CD4-positive, alpha-beta T cell treated with Interleukin-2 at 100 ng/mL for 4 hours (primary cell): ENCODE data around the gene SOX8.
"Not testable (repeated sequence)": the region's sequence is repeated elsewhere in the genome, so short reads cannot be mapped to it uniquely, and the experiment has no call there.

ENCODE experiments used
- DNase-seq: peaks from one replicate; pipeline ENCODE4 v3.0.0-alpha.2; 2020; ENCODE audit warnings: low spot score

Gene SOX8

DNA sequence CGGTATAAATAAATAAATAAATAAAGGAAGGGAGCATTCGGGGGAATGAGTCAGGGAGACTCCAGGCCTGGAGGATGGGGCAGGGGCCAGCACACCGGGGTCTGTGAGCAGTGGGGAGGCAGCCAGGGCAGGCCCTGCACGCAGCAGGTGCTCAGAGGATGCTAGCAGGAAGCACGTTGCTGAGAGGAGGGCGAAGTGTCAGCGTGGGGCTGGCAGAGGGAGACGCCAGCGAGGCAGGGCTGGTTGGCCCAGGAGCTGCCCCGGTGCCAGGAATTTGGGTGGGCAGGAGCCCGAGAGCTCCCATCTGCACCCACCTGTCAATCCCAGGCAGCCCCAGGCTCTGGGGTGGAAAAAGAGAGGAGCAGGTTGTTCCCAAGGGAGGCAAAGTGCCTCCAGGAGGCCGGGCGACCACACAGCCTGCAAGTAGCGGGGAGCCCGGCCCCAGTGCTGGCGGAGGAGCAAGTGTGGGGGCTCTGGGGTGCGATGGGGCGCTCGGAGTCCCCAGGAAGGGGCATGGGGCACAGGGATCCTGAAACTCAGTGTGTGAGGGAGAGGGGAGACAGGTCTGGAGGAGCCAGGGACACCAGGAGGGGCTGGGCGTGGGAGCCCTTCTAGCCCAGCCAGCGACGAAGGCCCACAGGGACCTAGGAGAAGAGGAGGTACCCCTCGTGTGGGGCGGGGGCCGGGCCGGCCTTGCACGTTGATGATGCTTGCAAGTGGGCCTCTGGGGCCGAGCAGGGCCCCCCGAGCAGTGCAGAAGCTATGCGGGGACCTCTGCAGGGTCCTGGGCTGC lies 28.0 kb downstream of the SOX8 start:
- no peak for DNase-seq

DNA sequence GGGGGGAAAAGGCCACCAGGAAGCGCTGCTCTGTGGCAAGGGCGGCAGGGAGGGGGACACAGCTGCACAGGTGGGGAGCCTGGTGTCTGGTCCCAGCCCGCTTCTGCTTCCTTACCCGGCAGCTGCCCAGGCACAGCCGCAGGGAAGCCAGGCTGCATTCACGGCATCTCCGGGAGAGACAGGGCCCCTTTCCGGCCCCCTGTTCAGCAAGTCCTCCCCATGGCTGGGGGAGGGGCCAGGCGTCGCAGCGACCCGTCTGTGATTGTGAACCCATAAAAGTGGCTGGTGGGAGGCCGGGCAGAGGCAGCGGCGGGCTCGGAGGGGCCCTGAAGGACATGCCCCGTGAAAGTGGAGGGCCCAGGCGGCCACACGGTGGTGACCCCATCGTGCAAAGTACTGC lies 28.7 kb downstream of the SOX8 start:
- DNase-seq: no peak

DNA sequence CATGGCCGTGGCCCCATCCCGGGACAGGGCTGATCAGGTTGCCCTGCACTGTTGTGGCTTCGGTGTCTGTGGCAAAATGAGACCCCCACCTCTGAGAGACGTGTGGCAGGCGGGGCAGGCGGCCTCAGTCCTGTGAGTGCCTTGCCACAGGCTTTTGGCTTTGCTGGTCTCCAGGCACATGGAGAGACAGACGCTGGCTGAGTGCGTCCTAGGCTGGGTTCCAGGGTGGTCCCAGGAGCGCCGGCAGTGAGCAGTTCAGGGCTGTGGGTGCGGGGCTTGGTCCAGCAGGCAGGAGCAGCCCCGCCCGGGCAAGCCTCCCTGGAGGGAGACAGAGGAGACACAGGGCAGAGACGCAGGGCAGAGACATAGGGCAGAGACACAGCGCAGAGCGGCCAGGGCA lies 29.2 kb downstream of the SOX8 start:
- DNase-seq: no peak

DNA sequence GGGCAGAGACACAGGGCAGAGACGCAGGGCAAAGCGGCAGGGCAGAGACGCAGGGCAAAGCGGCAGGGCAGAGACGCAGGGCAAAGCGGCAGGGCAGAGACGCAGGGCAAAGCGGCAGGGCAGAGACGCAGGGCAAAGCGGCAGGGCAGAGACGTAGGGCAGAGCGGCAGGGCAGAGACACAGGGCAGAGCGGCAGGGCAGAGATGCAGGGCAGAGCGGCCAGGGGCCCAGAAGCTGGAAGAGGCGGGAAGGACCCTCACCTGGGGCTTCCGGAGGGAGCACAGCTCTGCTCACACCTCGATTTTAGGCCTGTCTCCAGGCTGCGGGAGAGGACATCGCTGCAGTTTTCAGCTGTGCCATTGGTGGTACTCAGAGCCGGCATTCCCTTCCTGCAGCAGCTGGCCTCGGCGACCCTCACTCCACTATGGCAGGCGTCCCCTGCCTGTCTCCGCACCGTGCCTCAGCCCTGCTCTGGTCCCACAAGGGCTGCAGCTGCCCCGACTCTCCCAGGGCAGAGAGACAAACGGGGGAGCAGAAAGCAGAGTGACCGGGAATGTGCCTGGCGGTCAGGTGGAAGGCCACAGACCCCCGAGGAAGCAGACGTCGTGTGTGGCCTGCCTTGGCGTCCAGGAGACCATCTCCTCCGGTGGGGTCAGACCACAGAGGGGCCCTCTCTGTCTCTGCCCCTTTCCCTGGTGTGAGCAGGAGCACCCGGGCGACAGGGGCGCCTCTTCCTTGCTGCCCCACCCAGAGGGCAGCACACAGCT lies 29.9 kb downstream of the SOX8 start:
- DNase-seq: no peak

DNA sequence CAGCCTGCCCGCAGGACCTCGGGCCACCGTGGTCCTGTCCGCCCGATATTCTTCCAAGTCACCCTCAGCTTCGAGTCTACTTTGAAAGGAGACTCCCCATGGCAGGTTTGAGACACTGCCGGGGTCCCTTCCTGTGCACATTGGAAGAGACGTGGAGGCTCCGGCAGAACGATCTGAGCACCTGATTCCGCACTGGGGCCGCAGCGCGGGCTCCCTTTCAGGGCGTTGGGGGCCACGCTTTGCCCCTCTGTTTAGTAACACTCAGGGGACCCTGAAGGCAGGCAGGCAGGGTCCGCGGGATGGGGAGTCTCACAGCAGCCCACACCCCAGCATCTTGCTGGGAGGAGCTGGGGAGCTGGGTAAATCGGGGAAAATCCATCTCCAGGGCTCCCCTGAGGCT lies 30.6 kb downstream of the SOX8 start:
- DNase-seq: no peak

DNA sequence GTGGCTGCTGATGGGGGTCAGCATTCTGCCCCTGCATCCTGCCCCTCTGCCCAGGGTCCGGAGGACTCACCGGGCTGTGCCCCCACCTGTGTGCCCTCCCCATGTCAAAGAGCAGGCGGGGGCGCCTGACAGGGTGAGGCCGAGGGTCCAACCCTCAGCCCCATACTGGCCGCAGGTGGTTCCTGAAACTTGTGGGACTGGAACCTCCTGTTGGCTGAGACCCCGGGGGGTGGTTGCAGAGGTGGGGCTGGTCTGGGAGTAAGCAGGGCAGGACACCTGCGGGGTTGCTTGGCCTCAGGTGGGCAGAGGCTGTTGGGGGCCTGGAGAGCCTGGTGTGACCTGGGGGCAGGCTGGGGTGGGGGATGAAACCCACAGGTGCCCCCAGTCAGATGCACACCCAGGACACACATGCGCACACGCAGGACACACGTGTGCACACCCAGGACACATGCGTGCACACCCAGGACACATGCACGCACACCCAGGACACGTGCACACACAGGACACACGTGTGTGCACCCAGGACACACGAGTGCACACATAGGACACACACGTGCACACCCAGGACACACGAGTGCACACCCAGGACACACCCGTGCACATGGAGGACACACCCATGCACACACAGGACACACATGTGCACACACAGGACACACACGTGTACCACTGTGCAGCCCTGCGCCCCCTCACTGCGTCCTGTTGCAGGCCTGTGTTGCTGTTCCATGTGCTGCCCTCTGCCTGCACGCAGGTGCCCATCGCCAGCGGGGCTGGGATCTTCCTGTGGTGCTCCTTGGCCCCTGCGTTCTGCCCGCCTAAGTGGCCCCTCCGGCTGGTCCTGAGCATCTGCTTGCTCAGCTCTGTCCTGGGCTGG lies 31.4 kb downstream of the SOX8 start:
- no peak for DNase-seq

DNA sequence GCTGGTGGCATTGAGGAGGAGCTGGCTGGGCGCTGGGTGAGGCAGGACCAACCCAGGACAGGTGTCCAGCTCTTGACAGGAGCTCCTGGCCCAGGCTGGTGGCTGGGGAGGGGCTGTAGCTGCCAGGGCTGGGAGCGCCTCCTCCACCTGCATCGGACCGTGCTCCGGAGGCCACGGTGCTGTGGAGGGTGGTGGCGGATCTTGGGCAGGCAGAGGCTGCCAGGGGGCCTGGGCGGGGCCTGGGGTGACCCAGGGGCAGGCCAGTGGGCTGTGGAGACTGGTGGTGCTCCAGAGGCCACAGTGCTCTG lies 32.0 kb downstream of the SOX8 start:
- DNase-seq: no peak

DNA sequence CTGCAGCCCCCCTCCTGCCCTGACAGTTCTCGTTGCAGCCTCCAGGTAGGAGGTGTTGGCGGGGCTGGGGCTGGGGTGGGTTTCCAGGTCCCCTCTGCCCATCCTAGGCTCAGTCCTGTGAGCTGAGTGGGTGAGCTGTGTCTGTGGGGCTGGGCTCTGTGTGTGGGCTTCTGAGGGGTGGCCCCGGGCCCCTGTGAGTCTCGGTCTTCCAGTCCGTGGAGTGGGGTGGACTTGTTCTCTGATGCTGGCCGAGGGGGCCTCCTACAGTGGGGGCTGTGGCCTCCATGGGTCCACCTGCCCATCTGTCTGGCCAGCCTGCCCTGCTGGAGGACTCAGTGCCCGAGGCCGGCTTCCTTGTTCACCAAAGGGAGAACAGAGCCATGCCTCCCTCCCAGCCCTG lies 32.7 kb downstream of the SOX8 start:
- no peak for DNase-seq

DNA sequence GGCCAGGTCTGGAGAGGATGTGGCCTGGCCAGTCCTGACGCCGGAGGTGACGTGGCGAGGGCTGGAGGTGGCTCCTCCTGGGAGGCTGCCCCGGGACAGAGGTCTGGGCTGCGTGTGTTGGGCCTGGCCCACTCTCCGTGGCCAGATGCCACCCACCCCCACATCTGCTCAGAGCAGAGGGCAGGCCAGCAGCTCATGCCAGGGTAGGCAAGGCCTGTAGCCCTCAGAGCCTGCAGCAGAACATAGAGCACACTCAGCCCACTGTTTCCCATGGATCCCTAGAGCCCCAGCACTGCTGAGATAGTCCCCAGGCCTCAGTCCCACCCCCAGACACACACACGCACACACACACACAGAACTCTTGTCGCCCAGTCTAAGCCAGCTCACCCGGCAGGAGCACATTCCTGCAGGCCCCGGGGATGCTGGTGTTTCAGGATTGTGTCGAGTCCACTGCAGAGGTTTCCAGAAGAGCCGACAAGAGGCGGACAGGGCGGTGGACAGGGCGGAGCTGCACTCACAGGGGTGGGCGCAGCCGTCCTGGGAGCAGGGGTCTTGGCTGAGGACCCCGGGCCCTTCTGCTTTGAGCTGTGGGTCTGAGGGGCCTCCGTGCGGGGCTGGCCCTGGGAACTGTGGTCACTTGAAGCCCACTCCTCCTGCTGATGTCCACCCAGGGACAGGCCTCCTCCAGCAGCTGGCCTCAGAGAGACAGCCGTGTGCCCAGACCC lies 33.4 kb downstream of the SOX8 start:
- no peak for DNase-seq

DNA sequence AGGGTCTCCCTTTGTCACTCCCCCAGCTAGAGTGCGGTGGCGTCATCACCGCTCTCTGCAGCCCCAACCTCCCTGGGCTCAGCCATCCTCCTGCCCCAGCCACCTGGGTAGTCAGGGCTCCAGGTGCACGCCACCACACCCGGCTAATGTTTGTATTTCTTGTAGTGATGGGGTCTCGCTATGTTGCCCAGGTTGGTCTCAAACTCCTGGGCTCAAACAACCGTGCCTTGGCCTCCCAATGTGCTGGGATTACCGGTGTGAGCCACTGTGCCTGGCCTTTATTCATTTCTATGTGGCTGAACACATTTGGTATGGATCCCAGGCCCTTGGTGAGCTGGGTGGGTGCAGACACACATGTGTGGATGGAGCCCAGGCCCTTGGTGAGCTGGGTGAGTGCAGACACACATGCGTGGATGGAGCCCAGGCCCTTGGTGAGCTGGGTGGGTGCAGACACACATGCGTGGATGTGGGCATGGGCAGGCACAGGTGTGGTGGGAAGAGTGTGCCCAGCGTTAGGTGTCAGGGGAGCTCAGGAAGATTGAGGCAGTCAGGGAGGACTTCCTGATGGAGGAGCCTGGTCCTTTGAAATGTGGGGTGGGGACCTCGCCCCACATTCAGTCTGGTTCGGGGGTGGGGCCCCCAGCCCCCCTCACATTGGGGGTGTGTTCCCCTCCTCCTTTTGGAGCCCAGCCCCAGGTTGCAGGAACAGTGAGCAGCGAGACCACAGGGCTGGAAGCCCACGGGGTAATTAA lies 37.1 kb downstream of the SOX8 start:
- no peak for DNase-seq

DNA sequence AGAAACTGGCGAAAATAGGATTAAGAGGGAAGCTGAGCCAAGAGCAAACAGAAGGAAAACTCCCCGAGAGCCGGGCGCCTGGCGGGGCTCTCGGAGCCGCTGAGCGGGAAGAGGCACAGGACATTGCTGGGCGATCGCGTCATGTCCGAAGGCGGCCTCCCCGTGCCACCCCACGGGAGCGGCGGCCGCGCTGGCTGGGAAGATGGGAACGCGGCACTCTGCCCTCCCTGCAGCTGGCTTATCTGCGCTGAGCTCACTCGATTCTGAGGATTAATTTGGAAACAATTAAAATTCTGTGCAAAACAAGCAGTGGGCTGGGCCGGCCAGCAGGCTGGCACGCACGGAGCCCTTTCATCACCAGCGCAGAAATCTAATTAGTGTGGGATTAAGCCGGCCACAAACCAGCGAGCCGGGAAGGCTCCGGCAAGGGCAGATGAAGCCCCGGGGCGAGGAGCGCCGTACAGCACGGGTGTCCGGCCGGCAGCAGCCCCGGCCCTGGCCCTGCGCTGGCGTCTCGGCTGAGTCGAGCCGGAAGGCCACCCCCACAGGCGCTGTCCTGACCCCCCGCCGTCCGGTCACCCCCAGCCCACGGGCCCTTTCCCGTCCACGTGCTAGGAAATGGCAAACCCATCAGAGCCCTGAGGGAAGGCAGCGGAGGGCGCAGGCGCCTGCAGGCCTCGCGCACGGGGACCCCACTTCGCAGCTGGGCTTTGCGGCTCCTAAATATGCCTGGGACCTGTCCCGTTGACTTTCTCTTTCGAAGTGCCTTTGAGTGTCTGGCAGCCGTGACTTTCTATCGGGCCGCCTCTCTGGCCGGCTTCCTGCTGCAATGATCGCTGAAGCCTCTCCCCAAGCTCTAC lies 37.9 kb downstream of the SOX8 start:
- DNase-seq: no peak

DNA sequence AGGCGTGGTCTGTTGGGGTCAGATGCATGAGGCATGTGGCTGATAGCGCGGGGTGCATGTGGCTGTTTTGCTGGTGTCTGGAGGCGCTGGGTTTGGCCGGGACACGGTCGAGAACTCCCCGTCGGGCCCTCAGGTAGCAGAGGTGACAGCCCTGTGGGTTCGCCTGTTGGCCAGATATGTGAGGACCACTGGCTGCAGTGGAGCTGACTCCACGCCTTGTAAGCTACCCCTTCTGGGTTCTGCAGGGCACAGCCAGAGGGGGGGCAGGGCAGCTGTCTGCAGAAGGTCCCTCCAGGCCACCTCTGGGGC lies 38.5 kb downstream of the SOX8 start:
- DNase-seq: no peak

DNA sequence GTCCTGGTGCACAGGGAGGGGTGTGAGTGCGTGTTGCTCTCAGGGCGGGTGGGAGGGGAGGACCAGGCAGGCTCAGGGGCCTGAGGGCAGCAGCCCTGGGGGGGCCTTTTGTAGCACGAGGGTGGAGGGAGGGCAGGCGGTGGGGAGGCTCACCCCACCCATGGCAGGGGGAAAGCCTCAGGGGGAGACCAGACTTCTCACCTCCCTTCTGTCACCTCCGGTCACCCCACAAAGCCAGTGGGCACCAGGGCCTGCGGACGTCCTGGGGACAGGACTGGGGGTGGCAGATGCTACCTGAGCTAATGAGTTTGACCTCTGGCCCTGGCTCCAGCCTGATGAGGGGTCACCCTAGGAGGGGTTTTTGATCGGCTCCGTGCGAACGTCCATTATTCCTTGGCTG lies 39.0 kb downstream of the SOX8 start:
- DNase-seq: no peak

DNA sequence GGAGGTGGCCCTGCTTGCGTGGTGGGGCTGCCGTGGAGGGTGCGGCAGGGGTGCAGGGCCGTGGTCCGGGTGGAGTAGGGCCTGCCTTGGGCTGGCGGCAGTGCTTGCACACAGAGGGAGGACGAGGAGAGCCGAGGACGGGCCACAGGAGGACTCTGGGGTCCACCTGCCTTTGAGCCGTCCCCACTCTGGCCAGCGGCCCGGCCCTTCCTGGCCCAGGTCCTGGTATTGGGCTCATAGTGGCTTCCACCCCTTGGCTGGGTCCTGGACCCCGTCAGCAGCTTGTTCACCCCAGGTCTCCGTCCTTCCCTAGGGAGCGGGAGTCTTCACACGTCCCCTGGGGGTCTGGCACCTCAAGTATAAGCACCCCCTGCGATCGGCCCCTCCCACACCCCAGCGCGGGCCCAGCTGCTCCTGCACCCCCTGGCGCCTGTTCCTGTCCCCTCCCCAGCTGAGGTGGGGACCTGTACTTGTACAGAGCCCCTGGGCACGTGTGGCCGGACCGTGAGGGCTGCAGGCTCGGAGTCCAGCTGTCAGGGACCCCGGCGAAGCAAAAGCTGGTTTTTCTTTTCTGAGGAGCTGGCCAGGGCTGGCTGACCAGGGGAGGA lies 40.1 kb downstream of the SOX8 start:
- no peak for DNase-seq

DNA sequence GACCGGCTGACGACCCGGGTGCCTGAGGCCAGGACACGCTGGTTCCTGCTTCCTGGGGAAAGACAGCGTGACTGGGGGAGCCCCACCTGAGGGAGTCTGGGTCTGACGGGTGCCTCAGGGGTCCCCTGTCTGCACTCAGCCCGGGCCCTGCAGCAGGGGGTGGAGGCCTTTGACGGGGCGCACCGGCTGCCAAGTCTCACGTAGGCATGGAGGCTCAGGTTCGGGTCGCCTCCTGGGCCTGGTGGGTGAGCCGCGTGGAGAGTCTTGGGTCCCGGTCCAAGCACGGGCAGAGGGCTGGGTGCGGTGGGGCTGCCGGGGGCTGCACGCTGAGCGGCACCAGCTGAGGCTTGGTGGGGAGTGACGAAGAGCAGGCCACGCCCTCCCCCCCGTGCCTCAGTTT lies 40.9 kb downstream of the SOX8 start:
- no peak for DNase-seq

DNA sequence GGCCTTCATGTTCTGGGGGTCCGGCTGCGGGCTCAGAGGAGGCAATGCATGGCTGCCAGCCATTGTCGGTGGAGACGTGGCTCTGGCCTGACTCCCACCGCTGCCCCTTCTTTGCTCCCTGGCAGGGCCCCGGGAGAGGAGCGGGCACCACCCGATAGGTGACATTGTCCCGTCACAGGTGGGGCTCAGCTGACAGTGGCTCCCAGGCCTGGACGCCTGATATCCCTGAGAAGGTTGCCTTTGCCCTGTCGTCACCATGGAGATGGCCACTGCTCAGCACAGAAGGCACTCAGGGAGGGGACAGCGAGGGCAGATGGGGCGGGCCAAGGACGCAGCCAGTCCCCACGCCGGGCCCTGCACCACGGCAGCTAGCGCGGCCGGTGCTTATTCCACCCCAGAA lies 42.6 kb downstream of the SOX8 start:
- DNase-seq: no peak

DNA sequence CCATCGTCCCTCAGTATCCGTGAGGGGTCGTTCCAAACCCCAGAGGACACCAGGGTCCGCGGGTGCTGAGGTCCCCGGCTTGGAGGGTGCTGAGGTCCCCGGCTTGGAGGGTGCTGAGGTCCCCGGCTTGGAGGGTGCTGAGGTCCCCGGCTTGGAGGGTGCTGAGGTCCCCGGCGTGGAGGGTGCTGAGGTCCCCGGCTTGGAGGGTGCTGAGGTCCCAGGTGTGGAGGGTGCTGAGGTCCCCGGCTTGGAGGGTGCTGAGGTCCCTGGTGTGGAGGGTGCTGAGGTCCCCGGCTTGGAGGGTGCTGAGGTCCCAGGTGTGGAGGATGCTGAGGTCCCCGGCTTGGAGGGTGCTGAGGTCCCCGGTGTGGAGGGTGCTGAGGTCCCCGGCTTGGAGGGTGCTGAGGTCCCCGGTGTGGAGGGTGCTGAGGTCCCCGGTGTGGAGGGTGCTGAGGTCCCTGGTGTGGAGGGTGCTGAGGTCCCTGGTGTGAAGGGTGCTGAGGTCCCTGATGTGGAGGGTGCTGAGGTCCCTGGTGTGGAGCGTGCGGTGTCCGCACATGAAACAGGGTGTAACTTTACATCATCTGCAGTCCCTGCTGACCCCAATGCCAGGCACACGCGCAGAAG lies 43.7 kb downstream of the SOX8 start:
- not testable (repeated sequence) for DNase-seq

DNA sequence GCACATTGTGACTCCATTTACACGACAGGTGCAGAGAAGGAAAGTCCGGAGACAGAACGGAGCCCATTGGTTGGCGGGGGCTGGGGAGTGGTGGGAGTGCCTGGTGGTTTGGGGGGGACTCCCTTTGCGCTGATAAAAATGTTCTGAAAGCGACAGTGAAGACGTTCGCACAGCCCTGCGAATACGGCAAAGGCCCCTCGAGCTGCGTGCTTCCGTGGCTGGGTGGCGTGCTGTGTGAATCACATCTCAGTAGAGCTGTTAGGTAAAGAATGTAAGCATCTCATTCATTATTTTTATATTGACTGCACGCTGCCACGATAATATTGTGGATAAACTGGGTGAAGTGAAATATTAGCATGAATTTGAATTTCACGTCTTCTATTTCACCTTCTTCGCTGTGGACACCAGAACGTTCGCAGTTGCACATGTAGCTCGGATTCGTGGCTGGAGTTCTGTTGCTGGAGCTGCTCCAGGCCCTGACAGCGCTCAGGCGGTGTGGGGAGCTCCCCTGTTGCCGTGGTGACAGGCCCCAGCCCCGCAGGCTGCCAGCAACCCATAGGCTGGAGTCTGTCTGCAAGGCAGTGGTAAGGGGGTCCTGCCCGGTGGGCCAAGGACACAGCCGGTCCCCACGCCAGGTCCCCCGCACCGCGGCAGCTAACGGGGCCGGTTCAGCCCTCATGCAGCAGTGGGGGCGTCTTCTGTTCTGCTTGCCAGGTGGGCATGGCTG lies 44.6 kb downstream of the SOX8 start:
- DNase-seq: no peak
